ENCODE results near the gene RTL5.

- TF ChIP-seq POLR2A (IDR thresholded peaks at IDR 0.05) = no peak
- no peak for TF ChIP-seq CTCF (IDR thresholded peaks at IDR 0.05)
- no peak for TF ChIP-seq EP300 (IDR thresholded peaks at IDR 0.05)
- TF ChIP-seq POLR2AphosphoS5 (IDR thresholded peaks at IDR 0.05) = no peak
Observed at GRCh38 chrX:72120837-72121236, 10.9 kb downstream of the RTL5 start.

All from gastroesophageal sphincter (tissue), 3 donors.